HS-5 (cell line): ENCODE measurements around the gene ROR2.

ENCODE experiments used
- DNase-seq: peaks from one replicate; pipeline ENCODE4 v3.0.0-alpha.2; 2012; ENCODE audit warnings: low read depth

The ROR2 gene

GRCh38 chr9:91515074-91515687 lies 434.8 kb downstream of the ROR2 start:
- peak; percentile 85 for DNase-seq
